ENCODE data around the gene ULK2. TPM values are rescaled to one million over a fixed set of nuclear protein-coding genes. Genes with fewer than 3 reads are reported as not detected.
"Not testable (repeated sequence)": the region's sequence is repeated elsewhere in the genome, so short reads cannot be mapped to it uniquely, and the experiment has no call there.

The ULK2 gene
- total RNA-seq, 1 experiment from 2014 or later, result 22.8 TPM

- no peak overlapping the region for H3K27ac ChIP-seq (ENCODE audit: low read length)
- CTCF ChIA-PET, result no interaction called here
- BruUV-seq (replicated peaks), result no TSS peak
- no peaks in the 10 kb centered on the region for H3K36me3 ChIP-seq (ENCODE audit: control insufficient read depth, insufficient read depth, low read length)
- peaks cover 5% of the 10 kb centered on the region for H3K4me1 ChIP-seq (ENCODE audit: control insufficient read depth, insufficient read depth, low read length)
- no peak for DNase-seq (ENCODE audit: low read depth, low spot score)
- H3K4me3 ChIP-seq (ENCODE audit: low read depth in 2 of 2, low read length in 2 of 2), result no peak overlapping the region
- POLR2A ChIA-PET, result no interaction called here
- no peaks in the 10 kb centered on the region for H3K27me3 ChIP-seq (ENCODE audit: control insufficient read depth, insufficient read depth, low read length)
- TF ChIP-seq REST (IDR thresholded peaks at IDR 0.05; ENCODE audit: insufficient read depth in 1 of 2, low read depth in 2 of 2, low read length in 1 of 2) (no peak), POLR2AphosphoS5 (IDR thresholded peaks at IDR 0.05; ENCODE audit: low read depth, low read length) (no peak), SIN3A (IDR thresholded peaks at IDR 0.05; ENCODE audit: borderline replicate concordance, insufficient read depth, low read depth, low read length) (no peak), TCF7L2 (IDR thresholded peaks at IDR 0.05; ENCODE audit: low read depth, low read length) (no peak), CTCF (IDR thresholded peaks at IDR 0.05) (no peak)
- no peak for ATAC-seq
- in situ Hi-C loops (cut with HindIII; ENCODE audit: low pct_unique_long_range_greater_than_20kb, low sequenced_read_pairs), result no loop called here
- no peaks in the 10 kb centered on the region for H3K9me3 ChIP-seq (ENCODE audit: control insufficient read depth, insufficient read depth, low read depth, low read length)
- intact Hi-C loops (cut with micrococcal nuclease; ENCODE audit: unreplicated experiment), result no loop called here
These were observed 28.9 kb upstream of the ULK2 start for GRCh38 chr17:19896679-19897078.

- H3K36me3 ChIP-seq (ENCODE audit: control insufficient read depth, insufficient read depth, low read length); H3K4me1 ChIP-seq (ENCODE audit: control insufficient read depth, insufficient read depth, low read length); BruUV-seq (replicated peaks); ATAC-seq; H3K27ac ChIP-seq (ENCODE audit: low read length); intact Hi-C loops (cut with micrococcal nuclease; ENCODE audit: unreplicated experiment); DNase-seq (ENCODE audit: low read depth, low spot score); POLR2A ChIA-PET; in situ Hi-C loops (cut with HindIII; ENCODE audit: low pct_unique_long_range_greater_than_20kb, low sequenced_read_pairs); H3K27me3 ChIP-seq (ENCODE audit: control insufficient read depth, insufficient read depth, low read length); H3K4me3 ChIP-seq (ENCODE audit: low read depth in 2 of 2, low read length in 2 of 2); CTCF ChIA-PET; H3K9me3 ChIP-seq (ENCODE audit: control insufficient read depth, insufficient read depth, low read depth, low read length): not testable (repeated sequence)
These were observed 22.8 kb upstream of the ULK2 start for GRCh38 chr17:19890554-19890953.

GRCh38 chr17:19890001-19890400 lies 22.3 kb upstream of the ULK2 start:
- CTCF ChIA-PET; H3K27me3 ChIP-seq (ENCODE audit: control insufficient read depth, insufficient read depth, low read length); H3K4me3 ChIP-seq (ENCODE audit: low read depth in 2 of 2, low read length in 2 of 2); ATAC-seq; POLR2A ChIA-PET; H3K9me3 ChIP-seq (ENCODE audit: control insufficient read depth, insufficient read depth, low read depth, low read length); BruUV-seq (replicated peaks); in situ Hi-C loops (cut with HindIII; ENCODE audit: low pct_unique_long_range_greater_than_20kb, low sequenced_read_pairs); intact Hi-C loops (cut with micrococcal nuclease; ENCODE audit: unreplicated experiment); DNase-seq (ENCODE audit: low read depth, low spot score); H3K27ac ChIP-seq (ENCODE audit: low read length); H3K4me1 ChIP-seq (ENCODE audit: control insufficient read depth, insufficient read depth, low read length); H3K36me3 ChIP-seq (ENCODE audit: control insufficient read depth, insufficient read depth, low read length): not testable (repeated sequence)

Measured in Panc1 (cell line).